Hepatocyte (in vitro differentiated cells): ENCODE measurements around the gene GLUL.

Experiments used
- EZH2phosphoT487 ChIP-seq: fragments of 200-600 bp; sonication (generic); IDR thresholded peaks from one replicate; pipeline ENCODE4 v1.6.1; 2018; ENCODE audit warnings: antibody characterized with exemption, mild to moderate bottlenecking, low read depth, moderate library complexity; ENCODE audit not compliant: unreplicated experiment, severe bottlenecking
- TF ChIP-seq, protein P1 (sequence below): fragments of 200-600 bp; sonication (generic); IDR thresholded peaks from 2 replicates; pipeline ENCODE4 v1.5.1; 2016; ENCODE audit warnings: antibody characterized with exemption, mild to moderate bottlenecking; ENCODE audit not compliant: poor library complexity

- TF ChIP-seq, protein P1, sequence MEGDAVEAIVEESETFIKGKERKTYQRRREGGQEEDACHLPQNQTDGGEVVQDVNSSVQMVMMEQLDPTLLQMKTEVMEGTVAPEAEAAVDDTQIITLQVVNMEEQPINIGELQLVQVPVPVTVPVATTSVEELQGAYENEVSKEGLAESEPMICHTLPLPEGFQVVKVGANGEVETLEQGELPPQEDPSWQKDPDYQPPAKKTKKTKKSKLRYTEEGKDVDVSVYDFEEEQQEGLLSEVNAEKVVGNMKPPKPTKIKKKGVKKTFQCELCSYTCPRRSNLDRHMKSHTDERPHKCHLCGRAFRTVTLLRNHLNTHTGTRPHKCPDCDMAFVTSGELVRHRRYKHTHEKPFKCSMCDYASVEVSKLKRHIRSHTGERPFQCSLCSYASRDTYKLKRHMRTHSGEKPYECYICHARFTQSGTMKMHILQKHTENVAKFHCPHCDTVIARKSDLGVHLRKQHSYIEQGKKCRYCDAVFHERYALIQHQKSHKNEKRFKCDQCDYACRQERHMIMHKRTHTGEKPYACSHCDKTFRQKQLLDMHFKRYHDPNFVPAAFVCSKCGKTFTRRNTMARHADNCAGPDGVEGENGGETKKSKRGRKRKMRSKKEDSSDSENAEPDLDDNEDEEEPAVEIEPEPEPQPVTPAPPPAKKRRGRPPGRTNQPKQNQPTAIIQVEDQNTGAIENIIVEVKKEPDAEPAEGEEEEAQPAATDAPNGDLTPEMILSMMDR: no peak
- TF ChIP-seq EZH2phosphoT487: peak; percentile 38
Observed at GRCh38 chr1:182388392-182389134, 3.0 kb downstream of the GLUL start.
